Measurements from ENCODE around the gene TULP4. TPM values are rescaled to one million over a fixed set of nuclear protein-coding genes. Genes with fewer than 3 reads are reported as not detected.

The TULP4 gene
- polyA plus RNA-seq, 2 of the 4 experiments (the other 2 are of a cell fraction): 5.0 to 10.6 TPM

GRCh38 chr6:158457616-158458278 is 145.5 kb downstream of the TULP4 start:
- no peak overlapping the region for H3K4me3 ChIP-seq
- no peak for ATAC-seq
- POLR2A ChIA-PET: no interaction called here

GRCh38 chr6:158459726-158460125 is 147.5 kb downstream of the TULP4 start:
- H3K9me3 ChIP-seq: no peaks in the 10 kb centered on the region
- POLR2A ChIA-PET: no interaction called here
- no peak for DNase-seq (ENCODE audit: low read depth in 1 of 2, low spot score in 1 of 2)
- H3K27ac ChIP-seq: no peak overlapping the region
- H3K4me3 ChIP-seq: no peak overlapping the region
- H3K4me1 ChIP-seq: no peaks in the 10 kb centered on the region
- CTCF ChIA-PET: interaction anchor here (1.2 kb wide), 1 partner anchor 10 kb away, joined by 3 read pairs; no protein-coding TSS in a partner anchor
- WGBS (ENCODE audit: missing lambda C conversion rate): 94% methylated on average over 4 of the region's 4 CpGs
- H3K4me2 ChIP-seq: no peak overlapping the region
- no peak for ATAC-seq
- no peak for FAIRE-seq
- TF ChIP-seq ZSCAN20 (CRISPR knock-in tag; IDR thresholded peaks at IDR 0.05): no peak
- TF ChIP-seq KDM1A (IDR thresholded peaks at IDR 0.05; ENCODE audit: low read depth): no peak
- no peak for TF ChIP-seq RARB (CRISPR knock-in tag; IDR thresholded peaks at IDR 0.05)
- no peak for TF ChIP-seq ATOH8 (CRISPR knock-in tag; IDR thresholded peaks at IDR 0.05; ENCODE audit: low read depth)
- TF ChIP-seq EHF (CRISPR knock-in tag; IDR thresholded peaks at IDR 0.05): no peak
- TF ChIP-seq JUN (IDR thresholded peaks at IDR 0.05): no peak
- TF ChIP-seq CBX8 (IDR thresholded peaks at IDR 0.05): no peak
- no peak for TF ChIP-seq FOSB (CRISPR knock-in tag; IDR thresholded peaks at IDR 0.05)
- no peak for TF ChIP-seq HMGXB4 (CRISPR knock-in tag; IDR thresholded peaks at IDR 0.05; ENCODE audit: borderline replicate concordance)
- no peak for TF ChIP-seq USF2 (IDR thresholded peaks at IDR 0.05)
- no peak for TF ChIP-seq POLR2A (IDR thresholded peaks at IDR 0.05; ENCODE audit: low read length)
- TF ChIP-seq GATA3 (IDR thresholded peaks at IDR 0.05; ENCODE audit: borderline replicate concordance): no peak

More at GRCh38 chr6:158457616-158458278, 145.5 kb downstream of the TULP4 start:
- DNase-seq (ENCODE audit: low read depth in 1 of 2, low spot score in 1 of 2): no peak
- CTCF ChIA-PET: interaction anchor here (1.4 kb wide), 1 partner anchor 237 kb away, joined by 6 read pairs; no protein-coding TSS in a partner anchor
- H3K4me1 ChIP-seq: no peaks in the 10 kb centered on the region
- no peak overlapping the region for H3K27ac ChIP-seq
- 85% methylated on average over 4 of the region's 4 CpGs for WGBS (ENCODE audit: missing lambda C conversion rate)
- TF ChIP-seq MAZ (IDR thresholded peaks at IDR 0.05; ENCODE audit: borderline replicate concordance, low read depth, low read length): no peak
- no peak for TF ChIP-seq FOSB (CRISPR knock-in tag; IDR thresholded peaks at IDR 0.05)
- no peak for TF ChIP-seq E2F6 (IDR thresholded peaks at IDR 0.05; ENCODE audit: borderline replicate concordance, low read depth)
- no peak for TF ChIP-seq CTCF (IDR thresholded peaks at IDR 0.05)
- TF ChIP-seq BCL3 (IDR thresholded peaks at IDR 0.05): no peak
- TF ChIP-seq CHD4 (IDR thresholded peaks at IDR 0.05; ENCODE audit: borderline replicate concordance): no peak
- no peak for TF ChIP-seq ZC3H11A (IDR thresholded peaks at IDR 0.05)
- no peak for TF ChIP-seq CHD2 (IDR thresholded peaks at IDR 0.05; ENCODE audit: low read length, partially characterized antibody)
- TF ChIP-seq FOXS1 (CRISPR knock-in tag; IDR thresholded peaks at IDR 0.05): no peak
- TF ChIP-seq KDM1A (IDR thresholded peaks at IDR 0.05; ENCODE audit: low read depth): no peak
- TF ChIP-seq EP300 (IDR thresholded peaks at IDR 0.05): no peak
- no peak for TF ChIP-seq CEBPB (IDR thresholded peaks at IDR 0.05)
- no peak for TF ChIP-seq ZFP36 (IDR thresholded peaks at IDR 0.05; ENCODE audit: borderline replicate concordance, partially characterized antibody)
- TF ChIP-seq POLR2A (IDR thresholded peaks at IDR 0.05; ENCODE audit: low read length): no peak
- TF ChIP-seq HMGXB4 (CRISPR knock-in tag; IDR thresholded peaks at IDR 0.05; ENCODE audit: borderline replicate concordance): no peak
- no peak overlapping the region for H3K4me2 ChIP-seq
- H3K9me3 ChIP-seq: no peaks in the 10 kb centered on the region
- FAIRE-seq: no peak
